Stimulated activated CD4-positive, alpha-beta T cell treated with anti-CD3 and anti-CD28 coated beads, Interleukin-4, amount 100 ng/mL, for 48 hours (primary cell): ENCODE results near the gene APOBEC3A.
A peak's percentile ranks its signal among the peaks of the same experiment; 100 is the strongest.

Experiments
- DNase-seq, 2 donors: peaks; one replicate each; pipeline ENCODE4 v3.0.0-alpha.2; 2020; ENCODE audit warnings: low read depth in 2 of 2

Gene APOBEC3A

DNA sequence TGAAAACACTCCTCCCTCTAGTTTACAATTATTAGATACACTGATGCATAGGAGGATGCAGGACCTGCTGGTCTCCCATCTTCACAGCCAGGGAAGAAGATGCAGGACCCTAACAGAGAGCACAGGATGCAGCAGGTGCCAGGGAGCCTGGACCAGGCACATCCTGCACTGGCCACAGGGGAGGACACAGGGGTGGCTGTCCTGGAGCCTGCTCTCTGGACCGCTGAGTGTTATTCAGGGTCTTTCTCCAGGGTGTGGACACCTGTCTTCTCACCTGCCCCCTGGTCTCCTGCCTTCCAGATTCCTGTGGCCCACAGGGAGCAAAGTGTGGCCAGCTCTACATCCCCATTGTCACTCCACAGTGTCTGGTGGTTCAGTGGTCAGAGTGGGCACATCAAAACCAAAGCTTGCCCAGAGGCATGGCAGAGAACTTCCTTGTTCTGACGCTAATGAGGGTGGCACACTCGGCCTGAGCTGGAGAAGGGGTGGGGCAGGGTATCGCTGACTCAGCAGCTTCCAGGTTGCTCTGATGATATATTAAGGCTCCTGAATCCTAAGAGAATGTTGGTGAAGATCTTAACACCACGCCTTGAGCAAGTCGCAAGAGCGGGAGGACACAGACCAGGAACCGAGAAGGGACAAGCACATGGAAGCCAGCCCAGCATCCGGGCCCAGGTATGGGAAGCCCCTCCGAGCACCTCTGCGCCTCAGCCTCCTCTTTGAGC, at the start of gene APOBEC3A:
Gene APOBEC3A, plus strand, starts transcription at position 564 of the 725 bp plus-strand sequence. Its CDS starts 83 bp downstream, at position 647.
- no peak for DNase-seq

DNA sequence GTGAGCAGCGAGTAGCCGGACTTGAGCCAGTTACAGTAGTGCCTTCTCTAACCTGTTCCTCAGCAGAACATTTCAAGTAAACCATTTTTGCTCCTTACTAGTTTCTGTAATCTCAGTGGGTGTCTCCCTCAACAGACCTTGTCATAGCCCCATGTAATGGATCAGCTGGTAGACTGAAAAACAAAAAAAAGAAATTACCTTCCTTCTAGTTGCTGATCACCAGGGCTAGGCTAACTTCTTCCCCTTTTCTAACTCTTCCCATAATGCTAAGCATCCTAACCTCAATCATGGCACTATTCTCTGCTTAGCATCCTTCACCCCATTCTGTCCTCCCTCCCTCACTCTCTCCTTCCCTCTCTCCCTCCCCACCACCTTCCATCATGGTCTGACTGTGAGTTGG, 49.6 kb upstream of the APOBEC3A start:
- no peak for DNase-seq

DNA sequence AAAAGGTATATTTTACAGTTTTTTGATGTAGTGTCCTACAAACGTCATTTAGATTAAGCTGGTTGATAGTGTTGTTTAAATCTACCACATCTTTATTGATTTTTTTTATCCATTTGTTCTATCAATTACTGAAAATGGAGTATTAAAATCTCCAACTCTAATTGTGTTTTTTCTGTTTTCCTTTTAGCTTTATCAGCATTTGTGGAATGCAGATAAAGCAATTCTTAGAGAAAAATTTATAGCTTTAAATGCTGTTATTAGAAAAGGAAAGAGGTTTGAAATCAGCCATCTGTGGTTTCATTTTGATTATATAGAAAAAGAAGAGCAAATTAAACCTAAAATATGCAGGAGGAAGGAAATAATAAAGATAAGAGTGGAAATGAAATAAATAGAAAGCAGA, 46.0 kb upstream of the APOBEC3A start:
- DNase-seq: no peak

DNA sequence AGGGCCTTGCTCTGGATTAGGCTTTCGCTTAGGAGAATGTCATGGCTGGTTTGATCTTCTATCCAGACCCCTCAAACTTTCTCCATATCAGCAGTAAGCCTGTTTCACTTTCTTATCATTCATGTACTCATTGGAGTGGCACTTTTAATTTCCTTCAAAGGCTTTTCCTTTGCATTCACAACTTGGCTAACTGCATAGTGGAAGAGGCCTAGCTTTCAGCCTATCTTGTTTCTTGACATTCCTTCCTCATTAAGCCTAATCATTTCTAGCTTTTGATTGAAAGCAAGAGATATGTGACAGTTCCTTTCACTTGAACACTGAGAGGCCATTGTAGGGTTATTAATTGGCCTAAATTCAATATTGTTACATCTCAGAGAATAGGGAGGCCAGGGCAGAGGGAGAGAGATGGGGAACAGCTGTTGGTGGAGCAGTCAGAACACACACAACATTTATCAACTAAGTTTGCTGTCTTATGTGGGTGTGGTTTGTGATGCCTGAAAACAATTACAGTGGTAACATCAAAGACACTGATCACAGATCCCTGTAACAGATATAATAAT, 37.7 kb upstream of the APOBEC3A start:
- no peak for DNase-seq

DNA sequence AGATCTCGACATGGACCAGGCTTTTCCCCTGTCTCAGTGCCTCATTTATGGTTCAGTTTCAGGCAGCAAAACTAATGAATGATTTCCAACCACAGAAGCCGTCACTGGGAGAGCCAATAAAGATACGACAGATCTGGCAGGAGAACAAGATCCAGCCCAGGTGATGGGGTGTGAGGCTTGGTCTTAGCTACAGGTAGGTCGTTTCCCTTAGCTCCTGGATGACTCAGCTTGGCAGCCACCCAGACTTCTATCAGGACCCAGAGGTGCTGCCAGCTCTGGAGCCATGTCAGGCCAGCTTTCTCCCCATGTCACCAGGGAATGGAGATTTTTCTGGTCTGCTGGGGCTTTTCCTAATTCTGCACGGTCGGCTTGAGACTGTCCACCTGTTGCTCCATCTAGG, 36.3 kb upstream of the APOBEC3A start:
- no peak for DNase-seq

DNA sequence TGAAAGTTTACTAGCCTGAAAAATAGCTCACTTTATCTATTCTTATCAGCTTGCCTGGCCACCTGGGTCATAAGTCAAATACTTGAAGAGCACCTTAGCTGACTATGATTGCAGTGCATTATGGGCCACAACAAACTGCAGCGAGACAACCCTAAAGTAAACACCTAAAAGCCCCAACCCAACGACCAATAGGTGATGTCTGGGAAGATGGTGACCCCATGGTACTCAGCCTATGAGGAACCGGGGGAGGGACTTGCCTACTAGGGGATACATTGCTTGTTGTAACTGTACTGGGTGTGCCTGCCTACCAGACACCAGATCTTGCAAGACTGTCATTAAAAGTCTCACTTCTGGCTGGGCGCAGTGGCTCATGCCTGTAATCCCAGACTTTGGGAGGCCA, 35.6 kb upstream of the APOBEC3A start:
- no peak for DNase-seq

DNA sequence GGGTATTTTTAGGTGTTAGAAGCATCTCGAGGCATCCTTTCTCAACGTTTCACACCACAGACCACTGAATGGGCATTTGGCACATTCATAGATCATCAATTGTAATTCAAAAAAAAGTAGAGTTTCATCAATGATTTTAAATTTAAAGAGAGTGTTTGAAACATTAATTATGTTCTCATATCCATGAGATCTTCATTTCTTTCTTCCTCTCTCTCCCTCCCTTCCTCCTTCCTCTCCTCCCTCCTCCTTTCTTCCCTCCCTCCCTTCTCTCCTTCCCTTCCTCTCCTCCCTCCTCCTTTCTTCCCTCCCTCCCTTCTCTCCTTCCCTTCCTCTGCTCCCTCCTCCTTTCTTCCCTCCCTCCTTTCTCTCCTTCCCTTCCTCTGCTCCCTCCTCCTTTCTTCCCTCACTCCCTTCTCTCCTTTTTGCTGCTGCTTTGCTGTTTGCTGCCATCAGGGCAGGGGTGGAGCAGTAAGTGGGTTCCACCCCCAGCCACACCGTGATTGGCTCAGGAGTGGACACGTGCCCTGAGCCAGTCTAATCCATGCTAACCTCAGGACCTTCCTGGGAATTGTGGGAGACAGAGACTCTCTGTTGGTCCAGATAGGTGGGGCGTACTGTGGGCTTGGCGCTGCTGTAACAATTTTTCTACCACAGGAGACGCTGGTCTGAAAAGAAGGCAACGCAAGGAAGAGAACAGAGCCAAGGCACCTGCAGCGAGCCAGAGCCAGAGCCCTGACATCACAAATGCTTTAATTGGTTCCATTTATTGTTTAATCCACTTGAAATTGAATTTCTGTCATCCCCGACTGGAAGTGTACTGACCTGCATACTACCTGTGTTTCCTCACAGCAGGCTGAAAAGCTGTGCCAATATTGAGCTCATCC, 33.7 kb upstream of the APOBEC3A start:
- DNase-seq: no peak

DNA sequence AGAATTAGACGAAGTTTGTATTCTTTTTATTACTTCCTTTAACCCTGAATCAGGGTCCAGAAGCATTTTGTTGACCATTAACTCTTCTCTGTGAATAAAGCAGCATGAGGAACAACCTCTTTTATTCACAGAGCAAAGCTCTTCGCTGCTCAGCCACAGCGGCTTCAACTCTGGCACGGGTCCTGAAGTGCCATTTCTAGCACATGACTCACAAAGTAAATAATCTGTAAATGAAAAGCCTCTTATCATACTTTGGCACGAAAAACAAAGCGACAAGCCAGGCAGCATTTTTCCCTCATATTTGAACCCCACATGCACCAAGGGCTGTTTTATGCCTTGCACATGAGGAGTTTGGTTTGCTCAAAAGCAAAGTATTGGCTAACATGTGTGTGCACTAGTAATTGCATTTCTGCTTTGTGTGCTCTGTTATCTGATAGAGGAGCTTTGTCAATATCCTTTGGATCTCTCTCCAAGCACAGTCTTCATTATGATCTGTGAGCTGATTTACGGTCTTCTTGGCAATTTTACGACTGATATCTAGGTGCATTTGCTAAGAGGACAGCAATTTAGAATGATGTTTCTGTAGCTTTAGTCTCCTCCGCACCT, 33.0 kb upstream of the APOBEC3A start:
- DNase-seq: no peak

DNA sequence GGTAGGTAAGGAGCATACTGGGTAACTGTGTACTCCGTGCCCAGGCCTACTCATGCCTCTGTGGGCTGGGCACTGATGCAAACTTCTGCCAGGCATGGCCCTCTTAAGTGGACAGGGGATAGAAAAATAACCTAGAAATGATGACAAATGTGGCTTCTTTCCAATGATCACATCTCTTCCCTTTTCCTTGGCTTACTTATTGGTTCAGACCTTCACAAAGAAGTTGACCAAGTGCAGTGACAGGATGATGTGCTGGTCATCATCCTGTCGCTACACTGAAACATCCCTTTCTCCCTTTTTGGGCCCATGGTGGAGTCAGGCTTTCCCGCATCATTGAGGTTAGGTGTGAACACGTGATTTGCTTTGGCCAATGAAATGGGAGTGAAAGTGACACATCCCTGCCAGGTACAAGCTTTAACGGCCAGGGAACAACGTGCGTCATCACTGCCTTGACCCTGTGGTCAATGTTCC, 31.8 kb upstream of the APOBEC3A start:
- no peak for DNase-seq

DNA sequence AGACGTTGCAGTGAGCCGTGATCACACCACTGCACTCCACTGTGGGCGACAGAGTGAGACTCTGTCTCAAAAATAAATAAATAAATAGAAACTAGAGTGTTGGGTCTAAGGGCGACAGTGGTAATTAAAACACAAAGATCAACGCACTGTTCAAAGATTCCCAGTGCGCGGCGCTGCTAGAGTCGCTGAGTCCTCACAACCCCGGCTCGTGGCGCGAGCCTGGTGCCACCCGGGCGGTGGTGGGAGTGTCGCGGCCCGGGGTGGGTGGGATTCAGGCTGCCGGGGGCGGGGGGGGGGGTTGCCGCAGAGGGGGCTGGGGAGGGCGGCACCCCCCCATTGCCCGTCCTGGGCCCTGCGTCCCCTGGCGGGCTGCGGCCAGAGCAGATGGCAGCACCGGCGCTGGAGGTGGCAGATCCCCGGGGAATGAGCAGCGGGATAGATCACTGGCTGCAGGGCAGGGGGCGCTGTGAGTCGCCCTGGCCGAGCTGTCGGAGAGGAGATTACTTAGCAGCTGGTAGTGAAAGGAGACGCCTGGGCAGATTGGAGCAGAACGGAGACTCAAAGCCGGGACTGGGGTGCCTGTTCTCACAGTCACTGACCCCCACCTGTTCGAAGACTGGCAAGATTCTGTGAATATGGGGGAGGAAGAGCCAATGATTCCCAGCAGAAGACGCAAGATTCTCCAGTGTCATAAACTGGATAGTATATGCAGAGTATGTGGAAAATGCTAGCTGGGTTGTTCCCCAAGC, 30.2 kb upstream of the APOBEC3A start:
- DNase-seq: peak; percentile 52 to 63

DNA sequence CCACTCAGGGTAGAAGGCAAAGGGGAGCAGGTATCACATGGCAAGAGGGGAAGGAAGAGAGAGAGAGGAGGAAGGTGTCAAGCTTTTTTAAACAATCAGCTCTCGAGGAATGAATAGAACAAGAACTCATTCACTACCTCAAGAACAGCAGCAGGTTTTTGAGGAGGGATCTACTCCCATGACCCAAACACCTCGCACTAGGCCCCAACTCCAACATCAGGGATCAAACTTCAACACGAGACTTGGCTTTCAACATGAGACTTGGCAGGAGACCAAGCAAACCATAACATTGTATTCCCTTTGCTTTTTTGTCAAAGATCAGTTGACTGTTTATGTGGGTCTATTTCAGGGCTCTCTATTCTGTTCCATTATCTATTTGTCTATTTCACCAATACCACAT, 26.9 kb upstream of the APOBEC3A start:
- DNase-seq: no peak

DNA sequence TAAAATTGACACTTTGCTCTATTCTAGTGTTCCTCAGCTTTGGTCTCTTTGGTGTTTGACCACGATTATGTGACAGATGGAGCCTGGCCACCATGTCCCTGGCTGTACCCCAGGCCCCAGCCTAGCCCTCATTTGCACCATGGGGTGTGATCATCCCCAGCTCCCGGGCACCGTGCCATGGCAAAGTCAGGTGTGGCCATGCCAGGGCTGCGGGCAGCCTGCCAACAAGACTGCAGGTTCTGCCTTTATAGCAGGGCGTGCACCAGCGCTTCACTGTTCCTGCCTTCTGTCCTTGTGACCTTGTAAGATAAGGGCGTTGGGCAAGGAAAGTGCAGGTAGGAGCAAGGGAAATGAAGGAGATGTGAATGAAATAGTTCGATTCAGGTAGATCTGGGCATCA, 22.4 kb upstream of the APOBEC3A start:
- no peak for DNase-seq

DNA sequence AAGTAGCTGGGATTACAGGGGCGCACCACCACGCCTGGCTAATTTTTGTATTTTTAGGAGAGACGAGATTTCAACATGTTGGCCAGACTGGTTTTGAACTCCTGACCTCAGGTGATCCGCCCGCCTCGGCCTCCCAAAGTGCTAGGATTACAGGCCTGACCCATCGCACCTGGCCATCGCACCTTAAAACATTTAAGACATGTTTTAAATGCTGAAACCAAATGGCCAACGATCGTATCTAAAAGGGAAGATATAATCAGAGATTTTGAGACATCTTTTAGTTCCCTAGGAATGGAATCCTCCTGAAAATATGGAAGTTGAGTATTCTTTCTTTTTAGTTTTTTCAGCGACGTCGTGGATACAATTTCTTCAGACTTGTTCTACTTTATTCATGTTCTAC, 21.8 kb upstream of the APOBEC3A start:
- DNase-seq: no peak

DNA sequence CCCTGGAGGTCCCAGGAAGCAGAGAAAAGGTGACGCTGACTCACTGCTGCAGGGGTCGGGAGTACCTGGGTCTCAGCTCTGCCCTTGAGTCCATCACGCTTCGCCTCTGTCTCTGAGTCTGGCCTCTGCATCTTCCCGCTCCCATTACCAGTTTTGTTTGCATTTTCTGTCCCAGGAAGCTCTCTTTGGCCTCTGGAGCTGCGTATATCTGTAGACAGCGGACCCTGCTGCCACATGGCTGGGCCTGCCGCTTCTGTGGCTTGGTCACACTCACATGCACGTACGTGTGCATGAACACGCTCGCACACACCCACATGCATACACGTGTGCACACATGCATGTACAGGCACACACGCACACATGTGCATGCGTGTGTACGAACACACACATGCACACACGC, 20.8 kb upstream of the APOBEC3A start:
- DNase-seq: no peak

DNA sequence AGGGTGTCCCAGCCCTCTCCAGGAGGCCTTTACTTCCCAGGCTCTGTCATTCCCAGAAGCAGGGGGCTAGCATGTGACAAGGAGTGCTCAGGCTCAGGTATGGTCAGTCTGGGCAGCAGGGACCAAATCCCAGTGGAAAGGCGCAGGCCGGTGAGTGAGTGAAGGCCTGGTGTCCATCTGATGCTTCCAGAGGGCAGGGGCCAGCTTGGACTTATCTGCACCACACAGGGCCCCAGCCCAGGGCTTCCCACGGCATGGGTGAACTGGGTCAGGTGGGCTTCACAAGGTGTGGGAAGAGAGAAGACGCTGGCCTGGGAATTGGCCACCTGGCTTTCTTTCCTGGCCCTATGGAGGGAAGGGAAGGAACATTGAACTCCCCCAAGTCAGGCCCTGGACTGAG, 20.4 kb upstream of the APOBEC3A start:
- no peak for DNase-seq

DNA sequence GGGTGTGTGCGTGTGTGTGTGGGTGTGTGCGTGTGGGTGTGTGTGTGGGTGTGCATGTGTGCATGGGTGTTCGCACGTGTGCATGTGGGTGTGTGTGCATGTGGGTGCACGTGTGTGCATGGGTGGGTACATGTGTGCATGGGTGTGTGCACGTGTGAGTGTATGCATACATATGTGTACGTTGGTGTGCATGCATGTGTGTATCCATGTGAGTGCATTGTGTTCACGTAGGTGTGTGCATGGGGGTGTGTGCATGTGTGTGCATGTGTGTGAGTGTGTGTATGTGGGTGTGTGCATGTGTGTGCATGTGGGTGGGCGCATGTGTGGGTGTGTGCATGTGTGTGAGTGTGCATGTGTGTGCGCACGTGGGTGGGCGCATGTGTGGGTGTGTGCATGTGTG, 19.9 kb upstream of the APOBEC3A start:
- DNase-seq: no peak

DNA sequence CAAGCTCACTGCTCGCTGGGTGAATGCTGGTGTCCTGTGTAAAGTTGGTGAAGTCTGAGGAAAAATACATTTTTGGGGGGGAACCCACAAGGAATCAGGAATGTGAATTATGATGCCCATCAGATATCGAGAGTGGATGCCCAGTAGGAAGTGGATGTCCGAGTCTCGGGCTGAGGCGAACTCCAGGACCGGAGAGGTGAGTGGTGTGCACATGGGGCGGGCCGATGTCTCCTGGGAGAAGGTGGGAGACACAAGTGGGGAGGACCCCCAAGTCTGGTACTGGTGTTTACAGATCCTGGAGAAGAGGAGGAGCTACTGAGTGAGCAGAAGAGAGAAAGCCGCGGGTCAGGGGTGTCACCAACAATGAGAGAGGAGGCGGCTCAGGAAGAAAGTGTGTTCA, 19.2 kb upstream of the APOBEC3A start:
- DNase-seq: no peak

DNA sequence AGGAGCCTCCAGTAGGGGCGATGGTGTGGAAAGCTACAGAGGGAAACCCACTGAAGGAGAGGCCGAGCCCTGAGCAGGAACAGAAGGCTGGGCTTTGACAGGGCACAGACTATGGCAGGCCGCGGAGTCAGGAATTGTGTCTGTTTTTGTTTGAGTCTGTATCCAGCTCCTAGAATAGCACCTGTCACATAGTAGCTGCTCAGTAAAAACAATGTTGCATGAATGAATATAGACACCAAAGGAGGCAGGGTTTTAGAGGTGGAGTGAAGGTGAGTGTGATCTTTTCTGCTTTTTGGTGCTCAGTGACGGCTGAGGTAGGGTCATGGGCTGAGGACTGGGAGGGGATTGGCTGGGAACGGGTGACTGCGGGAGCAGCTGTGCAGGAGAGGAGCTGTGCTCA, 18.5 kb upstream of the APOBEC3A start:
- no peak for DNase-seq

DNA sequence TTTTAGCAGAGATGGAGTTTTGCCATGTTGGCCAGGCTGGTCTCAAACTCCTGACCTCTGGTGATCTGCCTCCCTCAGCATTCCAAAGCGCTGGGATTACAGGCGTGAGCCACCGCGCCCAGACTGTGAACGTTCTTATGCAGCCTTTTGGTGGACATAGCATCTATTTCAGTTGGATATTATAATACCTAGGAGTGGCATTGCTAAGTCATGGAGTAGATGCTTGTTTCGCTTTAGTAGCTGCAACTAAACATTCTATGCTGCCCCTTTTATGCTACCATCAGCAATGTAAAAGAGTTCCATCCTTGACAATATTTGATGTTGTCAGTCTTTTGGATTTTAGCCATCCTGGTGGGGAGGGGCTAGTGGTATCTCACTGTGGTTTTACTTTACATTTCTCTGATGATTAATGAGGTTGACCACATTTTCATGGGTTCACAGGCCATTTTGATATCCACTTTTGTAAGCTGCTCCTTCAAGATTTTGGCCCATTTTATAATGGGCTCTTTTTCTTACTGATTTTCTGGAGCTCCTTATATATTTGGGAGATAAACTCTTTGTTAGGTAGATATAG, 16.5 kb upstream of the APOBEC3A start:
- DNase-seq: no peak

DNA sequence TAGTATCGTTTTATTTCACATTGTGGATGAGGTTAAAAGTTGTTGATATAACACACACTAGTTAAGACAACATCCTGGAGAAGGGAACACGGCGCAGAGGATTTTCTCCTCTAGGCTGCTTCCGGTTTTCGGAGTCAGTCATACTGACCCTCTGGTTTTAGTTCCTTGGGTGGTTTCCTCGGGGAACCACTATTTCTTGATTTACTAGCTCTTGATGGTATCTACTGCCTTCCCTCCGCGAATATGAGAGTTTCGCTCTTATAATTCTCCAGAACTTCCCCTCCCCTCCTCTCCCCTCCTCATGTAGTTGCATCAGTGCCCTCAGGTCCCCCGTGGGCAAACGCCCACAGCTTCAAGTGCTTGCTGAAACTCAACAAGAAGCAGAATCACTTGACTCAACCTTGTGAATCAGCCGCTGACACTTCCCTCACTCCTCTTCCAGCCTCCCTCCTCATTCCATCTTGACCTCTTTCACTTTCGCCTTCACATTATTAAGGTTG, 15.9 kb upstream of the APOBEC3A start:
- peak; percentile 57 to 77 for DNase-seq

DNA sequence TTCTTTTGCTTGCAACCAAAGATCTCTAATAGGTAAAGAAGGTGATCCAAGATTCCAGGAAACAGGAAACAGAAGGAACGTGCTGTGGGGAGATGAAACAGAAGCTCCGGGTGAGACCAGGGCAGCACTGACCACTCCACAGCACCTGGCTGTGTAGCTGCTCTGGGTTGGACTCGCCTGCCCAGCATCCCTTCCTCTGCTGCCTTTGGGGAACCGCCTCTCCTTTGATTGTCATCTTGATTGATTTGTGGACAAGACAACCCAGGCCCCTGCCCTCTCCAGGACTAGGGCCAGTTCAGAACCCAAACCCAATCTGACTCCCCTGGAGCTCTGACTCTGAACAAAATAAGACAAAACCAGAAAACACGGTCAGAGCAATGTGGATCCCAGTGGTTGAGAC, 14.7 kb upstream of the APOBEC3A start:
- DNase-seq: no peak
